Subcutaneous abdominal adipose tissue (tissue), 5 donors: Measurements from ENCODE around the gene NOD2.

ENCODE experiments used
- H3K27ac ChIP-seq: one replicate; pipeline ENCODE4 v1.7.0; 2013; ENCODE audit warnings: low read depth, mild to moderate bottlenecking, inconsistent platforms, low read length, moderate library complexity
- H3K27me3 ChIP-seq, 5 donors: one replicate each; pipeline ENCODE4 v1.7.0; 2013; ENCODE audit warnings: low read length in 5 of 5, inconsistent platforms in 1 of 5; ENCODE audit not compliant: control insufficient read depth in 5 of 5, insufficient read depth in 4 of 5
- H3K36me3 ChIP-seq, 5 donors: one replicate each; pipeline ENCODE4 v1.7.0; 2013; ENCODE audit warnings: low read length in 5 of 5; ENCODE audit not compliant: control insufficient read depth in 5 of 5, insufficient read depth in 5 of 5
- H3K4me1 ChIP-seq, 5 donors: one replicate each; pipeline ENCODE4 v1.7.0; 2013; ENCODE audit warnings: low read length in 5 of 5, mild to moderate bottlenecking in 3 of 5, moderate library complexity in 1 of 5; ENCODE audit not compliant: control insufficient read depth in 5 of 5, insufficient read depth in 5 of 5
- H3K4me3 ChIP-seq, 5 donors: one replicate each; pipeline ENCODE4 v1.7.0; 2013; ENCODE audit warnings: low read length in 5 of 5, low read depth in 1 of 5
- H3K9ac ChIP-seq, 5 donors: one replicate each; pipeline ENCODE4 v1.7.0; 2013; ENCODE audit warnings: low read length in 5 of 5, mild to moderate bottlenecking in 4 of 5, moderate library complexity in 3 of 5
- H3K9me3 ChIP-seq, 5 donors: one replicate each; pipeline ENCODE4 v1.7.0; 2013; ENCODE audit warnings: low read length in 5 of 5; ENCODE audit not compliant: control insufficient read depth in 5 of 5
- donor health status: healthy.
- donor health status: healthy.
- donor health status: healthy.
- donor health status: healthy.
- donor health status: healthy.

NOD2 gene

DNA sequence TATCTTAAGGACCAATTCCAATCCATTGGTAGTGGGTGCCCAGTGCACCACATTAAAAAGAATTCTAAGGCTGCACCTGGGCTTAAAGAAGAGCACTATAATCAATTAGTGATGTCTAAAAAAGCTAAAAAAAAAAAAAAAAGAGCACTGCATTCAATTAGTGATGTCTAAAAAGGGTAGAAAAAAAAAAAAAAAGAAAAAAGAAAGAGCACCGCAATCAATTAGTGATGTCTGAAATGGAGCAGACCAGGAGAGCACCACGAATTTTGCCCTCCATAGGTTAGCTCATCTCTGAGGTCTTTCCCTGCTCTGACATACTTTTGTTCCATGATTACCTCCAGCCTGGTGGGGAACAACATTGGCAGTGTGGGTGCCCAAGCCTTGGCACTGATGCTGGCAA, 29.6 kb downstream of the NOD2 start:
- Histone ChIP-seq H3K36me3 (peaks cover 0 to 8% (median 0%) of the 10 kb centered on the region in 5 donors), H3K4me1 (peaks cover 0 to 5% (median 0%) of the 10 kb centered on the region in 5 donors), H3K27me3 (no peaks in the 10 kb centered on the region), H3K9ac (no peak overlapping the region), H3K27ac (no peak overlapping the region), H3K4me3 (no peak overlapping the region), H3K9me3 (peaks cover 0 to 3% (median 0%) of the 10 kb centered on the region in 5 donors)

DNA sequence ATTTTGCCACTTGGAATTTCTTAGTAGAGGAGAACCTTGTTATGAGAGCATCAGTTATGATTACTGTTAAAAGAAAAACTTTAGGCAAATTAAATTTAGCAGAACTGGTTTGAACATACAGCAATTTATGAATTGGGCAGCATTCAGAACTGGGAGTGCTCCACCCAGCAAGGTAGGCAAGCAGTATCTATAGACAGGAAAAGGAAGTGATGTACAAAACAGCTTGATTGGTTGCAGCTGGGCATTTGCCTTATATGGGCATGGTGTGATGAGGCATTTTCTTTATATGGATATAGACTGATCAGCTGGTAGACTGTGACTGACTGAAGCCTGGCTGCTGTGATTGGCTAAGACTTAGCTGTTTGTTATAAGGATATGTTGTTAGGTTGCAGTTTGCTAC, 30.9 kb downstream of the NOD2 start:
- no peaks in the 10 kb centered on the region for H3K27me3 ChIP-seq
- H3K36me3 ChIP-seq, result peaks cover 0 to 11% (median 0%) of the 10 kb centered on the region in 5 donors
- H3K9me3 ChIP-seq, result peaks cover 0 to 3% (median 0%) of the 10 kb centered on the region in 5 donors
- no peak overlapping the region for H3K4me3 ChIP-seq
- H3K4me1 ChIP-seq, result peaks cover 0 to 3% (median 0%) of the 10 kb centered on the region in 5 donors
- H3K9ac ChIP-seq, result no peak overlapping the region
- no peak overlapping the region for H3K27ac ChIP-seq

- Histone ChIP-seq H3K36me3 (peaks cover 0 to 7% (median 0%) of the 10 kb centered on the region in 5 donors), H3K4me1 (no peaks in the 10 kb centered on the region), H3K4me3 (no peak overlapping the region), H3K27me3 (no peaks in the 10 kb centered on the region), H3K27ac (no peak overlapping the region), H3K9me3 (no peaks in the 10 kb centered on the region), H3K9ac (no peak overlapping the region)
These were observed 38.0 kb downstream of the NOD2 start for GRCh38 chr16:50731130-50731988.

GRCh38 chr16:50731989-50732832, 38.8 kb downstream of the NOD2 start:
- no peaks in the 10 kb centered on the region for H3K9me3 ChIP-seq
- H3K9ac ChIP-seq, result no peak overlapping the region
- no peaks in the 10 kb centered on the region for H3K27me3 ChIP-seq
- peaks cover 0 to 7% (median 0%) of the 10 kb centered on the region in 5 donors for H3K36me3 ChIP-seq
- H3K27ac ChIP-seq, result no peak overlapping the region
- no peaks in the 10 kb centered on the region for H3K4me1 ChIP-seq
- H3K4me3 ChIP-seq, result no peak overlapping the region

DNA sequence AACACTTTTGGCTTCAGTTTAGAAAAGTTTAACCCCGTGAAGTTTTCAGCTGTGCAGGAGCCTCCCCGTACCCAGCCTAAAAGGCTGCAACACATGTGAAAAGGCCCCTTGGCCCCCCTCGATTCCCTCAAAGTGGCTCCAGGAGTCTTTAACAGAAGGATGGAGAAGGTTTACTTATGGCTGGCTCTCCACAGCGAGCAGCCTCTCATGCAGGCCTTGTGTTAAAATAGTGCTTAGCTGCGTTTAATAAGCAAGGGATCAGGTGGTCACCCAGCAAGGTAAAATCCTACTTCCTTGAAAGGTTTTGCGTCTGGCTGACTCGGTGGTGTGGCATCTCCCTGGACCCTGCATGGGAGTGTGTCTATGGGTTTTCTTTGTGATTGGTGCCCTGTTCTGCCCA, 40.1 kb downstream of the NOD2 start:
- no peaks in the 10 kb centered on the region for H3K27me3 ChIP-seq

GRCh38 chr16:50735629-50736122, 42.3 kb downstream of the NOD2 start:
- H3K4me1 ChIP-seq, result no peaks in the 10 kb centered on the region
- no peaks in the 10 kb centered on the region for H3K9me3 ChIP-seq
- no peak overlapping the region for H3K9ac ChIP-seq
- no peaks in the 10 kb centered on the region for H3K27me3 ChIP-seq
- H3K27ac ChIP-seq, result no peak overlapping the region
- H3K4me3 ChIP-seq, result no peak overlapping the region
- H3K36me3 ChIP-seq, result peaks cover 0 to 4% (median 0%) of the 10 kb centered on the region in 5 donors

More for the DNA sequence above, 40.1 kb downstream of the NOD2 start:
- Histone ChIP-seq H3K27ac (no peak overlapping the region), H3K4me1 (no peaks in the 10 kb centered on the region), H3K4me3 (no peak overlapping the region), H3K9ac (no peak overlapping the region), H3K9me3 (no peaks in the 10 kb centered on the region), H3K36me3 (peaks cover 0 to 7% (median 0%) of the 10 kb centered on the region in 5 donors)

DNA sequence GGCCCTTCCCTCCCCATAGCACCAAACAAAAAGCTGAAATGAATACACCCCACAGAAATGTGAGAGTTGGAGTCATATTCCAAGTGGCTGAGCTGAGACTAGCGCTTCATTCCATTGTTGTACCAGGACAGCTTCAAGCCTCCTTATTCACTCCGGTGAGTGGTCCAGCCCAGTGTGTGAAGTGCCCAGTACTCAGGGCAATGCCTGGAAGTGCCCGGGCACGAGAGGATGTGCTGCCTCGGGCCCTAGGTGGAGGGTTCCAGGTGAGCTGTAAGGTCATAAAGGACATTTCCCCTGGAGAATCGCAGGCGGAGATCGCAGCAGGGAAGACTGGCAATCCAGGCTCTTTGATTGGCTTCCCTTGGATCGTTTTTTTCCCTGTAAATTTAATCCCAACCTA, 43.0 kb downstream of the NOD2 start:
- Histone ChIP-seq H3K27ac (no peak overlapping the region), H3K9me3 (no peaks in the 10 kb centered on the region), H3K4me1 (peaks cover 0 to 7% (median 6%) of the 10 kb centered on the region in 5 donors), H3K4me3 (no peak overlapping the region), H3K36me3 (peaks cover 0 to 4% (median 0%) of the 10 kb centered on the region in 5 donors), H3K9ac (no peak overlapping the region), H3K27me3 (no peaks in the 10 kb centered on the region)

DNA sequence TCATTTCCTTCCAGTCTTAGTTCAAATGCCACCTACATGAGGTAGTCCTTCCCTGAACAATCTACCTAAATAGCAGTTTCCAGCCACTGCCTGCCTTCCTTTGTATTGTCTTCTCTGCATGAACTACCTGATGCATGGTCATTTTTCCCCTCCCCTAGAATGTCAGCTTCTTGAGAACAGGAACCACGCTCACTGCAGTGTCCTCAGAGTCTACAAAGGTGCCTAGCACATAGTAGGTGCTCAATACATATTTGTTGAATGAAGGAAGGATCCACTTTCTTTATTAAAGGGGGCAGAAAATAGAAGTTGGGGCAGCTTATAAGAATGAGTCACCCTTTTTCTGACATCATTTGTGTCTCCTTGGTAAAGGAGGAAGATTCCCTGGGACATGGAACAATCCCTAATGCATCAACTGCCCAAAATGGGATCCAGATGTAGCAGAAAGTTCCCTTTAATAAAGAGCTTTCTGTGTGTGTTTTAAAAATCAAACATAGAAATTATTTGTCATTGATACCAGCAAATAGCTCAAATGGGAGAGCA, 44.1 kb downstream of the NOD2 start:
- Histone ChIP-seq H3K4me3 (no peak overlapping the region), H3K9ac (no peak overlapping the region), H3K27ac (no peak overlapping the region), H3K36me3 (no peaks in the 10 kb centered on the region), H3K9me3 (no peaks in the 10 kb centered on the region), H3K4me1 (peaks cover 0 to 8% (median 7%) of the 10 kb centered on the region in 5 donors), H3K27me3 (no peaks in the 10 kb centered on the region)

GRCh38 chr16:50739031-50739430, 45.6 kb downstream of the NOD2 start:
- H3K4me3 ChIP-seq, result no peak overlapping the region
- H3K4me1 ChIP-seq, result peaks cover 0 to 20% (median 15%) of the 10 kb centered on the region in 5 donors
- H3K9me3 ChIP-seq, result no peaks in the 10 kb centered on the region
- no peak overlapping the region for H3K27ac ChIP-seq
- H3K27me3 ChIP-seq, result no peaks in the 10 kb centered on the region
- H3K9ac ChIP-seq, result no peak overlapping the region
- no peaks in the 10 kb centered on the region for H3K36me3 ChIP-seq
